ENCODE measurements around the gene PDAP1. TPM values are rescaled to one million over a fixed set of nuclear protein-coding genes. Genes with fewer than 3 reads are reported as not detected.

The PDAP1 gene
- total and polyA plus RNA-seq, 2 of the 13 experiments (the other 11 are each of a cell fraction or from before 2014, with no cell fraction given), result 13.0 to 100 TPM

GRCh38 chr7:99374111-99375064 is 34.0 kb downstream of the PDAP1 start, which contains the start of gene ARPC1B (continued):
- TF ChIP-seq MAX (IDR thresholded peaks at IDR 0.05) (peak; percentile 71), RNF2 (conservative IDR thresholded peaks at IDR 0.05; ENCODE audit: low read depth) (peak; percentile 42; the same call in 1 of the 2 replicates), ARNTL (CRISPR knock-in tag; IDR thresholded peaks at IDR 0.05) (peak; percentile 34; the same call in 1 of the 2 replicates), ZFYVE20 (CRISPR knock-in tag; IDR thresholded peaks at IDR 0.05; ENCODE audit: borderline replicate concordance, low read depth) (no peak), PCBP2 (optimal IDR thresholded peaks at IDR 0.05; ENCODE audit: low read depth, low read length, poor library complexity, severe bottlenecking) (no peak), ZNF407 (CRISPR knock-in tag; IDR thresholded peaks at IDR 0.05; ENCODE audit: not compliant biosample characterization) (no peak), ATF1 (CRISPR knock-in tag; IDR thresholded peaks at IDR 0.05) (no peak), SP1 (IDR thresholded peaks at IDR 0.05) (no peak), SP1 (CRISPR knock-in tag; IDR thresholded peaks at IDR 0.05) (peak; percentile 47), ELF3 (CRISPR knock-in tag; IDR thresholded peaks at IDR 0.05) (peak; percentile 49; the same call in 1 of the 2 replicates), ZSCAN25 (CRISPR knock-in tag; IDR thresholded peaks at IDR 0.05) (peak; percentile 33; the same call in 1 of the 2 replicates)
